Kidney epithelial cell (primary cell): Measurements from ENCODE around the gene REX1BD. TPM values are rescaled to one million over a fixed set of nuclear protein-coding genes. Genes with fewer than 3 reads are reported as not detected.
A peak's percentile ranks its signal among the peaks of the same experiment; 100 is the strongest.

Source experiments
- DNase-seq: peaks from one replicate; pipeline ENCODE4 v3.0.0-alpha.2; 2010; ENCODE audit warnings: low read depth
- H3K27me3 ChIP-seq: 2 replicates; pipeline ENCODE4 v1.6.0; 2011; ENCODE audit warnings: low read length; ENCODE audit not compliant: control insufficient read depth, insufficient read depth
- H3K36me3 ChIP-seq: 2 replicates; pipeline ENCODE4 v1.5.1; 2011; ENCODE audit warnings: low read length; ENCODE audit not compliant: control insufficient read depth, insufficient read depth
- H3K4me3 ChIP-seq: 2 replicates; pipeline ENCODE4 v1.5.1; 2011; ENCODE audit warnings: low read depth, mild to moderate bottlenecking, control low read depth, low read length
- total RNA-seq: library from RNA; depleted of rRNA; stranded (reverse); fragments of >200 nt; gene quantifications from 2 replicates; pipeline ENCODE4 v1.2.3, GENCODE V29; 2015
- TF ChIP-seq, protein P1 (sequence below): IDR thresholded peaks from 2 replicates; pipeline ENCODE4 v1.5.1; 2011; ENCODE audit warnings: mild to moderate bottlenecking, moderate library complexity, low read length, control low read depth, inconsistent platforms; ENCODE audit not compliant: insufficient read depth, poor library complexity, severe bottlenecking

Gene REX1BD
- total RNA-seq, 1 donor from 2014 or later, result 136 TPM

DNA sequence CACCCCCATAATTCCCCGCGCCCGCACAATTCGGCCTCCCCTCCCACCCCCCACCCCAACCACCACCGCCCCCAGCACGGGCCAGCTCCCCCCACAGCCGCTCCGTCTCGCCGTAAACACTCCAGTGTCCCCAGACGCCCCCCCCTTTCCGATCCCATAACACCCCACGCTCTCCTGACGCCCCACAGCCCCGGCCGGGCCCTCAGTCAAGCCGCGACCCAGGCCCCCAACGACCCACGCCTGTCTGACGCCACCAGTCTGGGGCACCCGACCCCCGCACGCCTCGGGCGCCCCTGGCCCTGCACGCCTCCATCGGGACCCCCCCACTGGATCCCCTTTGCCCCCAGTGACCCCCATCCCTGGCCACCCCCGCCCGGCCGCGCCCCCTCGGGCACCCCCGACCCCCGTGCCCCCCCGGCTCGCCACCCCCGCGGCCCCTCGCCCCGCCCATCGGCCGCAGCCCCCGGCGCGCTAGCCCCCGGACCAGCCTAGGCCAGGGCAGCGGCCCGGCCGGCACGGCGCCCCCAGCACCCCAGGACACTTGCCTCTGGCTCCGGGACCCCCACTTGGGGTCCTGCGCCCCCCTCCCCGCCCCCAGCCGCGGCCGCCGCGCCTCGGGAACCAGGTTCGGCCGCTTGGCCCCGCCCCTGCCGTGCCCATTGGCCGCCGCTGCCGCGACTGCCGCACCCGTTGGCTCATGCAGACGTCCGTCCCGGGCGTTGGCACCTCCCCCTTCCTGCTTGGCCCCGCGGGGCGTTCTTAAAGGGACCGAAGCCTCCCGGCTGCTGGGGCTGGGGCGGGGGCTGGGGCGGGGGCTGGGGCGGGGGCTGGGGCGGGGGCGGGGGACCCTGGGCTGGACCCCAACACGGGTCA lies 45.4 kb upstream of the REX1BD start, which contains the start of gene FKBP8:
Gene FKBP8, minus strand, starts transcription at position 633 of the 873 bp plus-strand sequence. CDS start 1,603 bp downstream, outside the sequence.
- TF ChIP-seq, protein P1, sequence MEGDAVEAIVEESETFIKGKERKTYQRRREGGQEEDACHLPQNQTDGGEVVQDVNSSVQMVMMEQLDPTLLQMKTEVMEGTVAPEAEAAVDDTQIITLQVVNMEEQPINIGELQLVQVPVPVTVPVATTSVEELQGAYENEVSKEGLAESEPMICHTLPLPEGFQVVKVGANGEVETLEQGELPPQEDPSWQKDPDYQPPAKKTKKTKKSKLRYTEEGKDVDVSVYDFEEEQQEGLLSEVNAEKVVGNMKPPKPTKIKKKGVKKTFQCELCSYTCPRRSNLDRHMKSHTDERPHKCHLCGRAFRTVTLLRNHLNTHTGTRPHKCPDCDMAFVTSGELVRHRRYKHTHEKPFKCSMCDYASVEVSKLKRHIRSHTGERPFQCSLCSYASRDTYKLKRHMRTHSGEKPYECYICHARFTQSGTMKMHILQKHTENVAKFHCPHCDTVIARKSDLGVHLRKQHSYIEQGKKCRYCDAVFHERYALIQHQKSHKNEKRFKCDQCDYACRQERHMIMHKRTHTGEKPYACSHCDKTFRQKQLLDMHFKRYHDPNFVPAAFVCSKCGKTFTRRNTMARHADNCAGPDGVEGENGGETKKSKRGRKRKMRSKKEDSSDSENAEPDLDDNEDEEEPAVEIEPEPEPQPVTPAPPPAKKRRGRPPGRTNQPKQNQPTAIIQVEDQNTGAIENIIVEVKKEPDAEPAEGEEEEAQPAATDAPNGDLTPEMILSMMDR, result no peak
- H3K4me3 ChIP-seq, result peak within 1 kb of the TSS; percentile 70
- peaks cover 4% of the 10 kb centered on the region for H3K36me3 ChIP-seq
- no peak for DNase-seq
- no peaks in the 10 kb centered on the region for H3K27me3 ChIP-seq

DNA sequence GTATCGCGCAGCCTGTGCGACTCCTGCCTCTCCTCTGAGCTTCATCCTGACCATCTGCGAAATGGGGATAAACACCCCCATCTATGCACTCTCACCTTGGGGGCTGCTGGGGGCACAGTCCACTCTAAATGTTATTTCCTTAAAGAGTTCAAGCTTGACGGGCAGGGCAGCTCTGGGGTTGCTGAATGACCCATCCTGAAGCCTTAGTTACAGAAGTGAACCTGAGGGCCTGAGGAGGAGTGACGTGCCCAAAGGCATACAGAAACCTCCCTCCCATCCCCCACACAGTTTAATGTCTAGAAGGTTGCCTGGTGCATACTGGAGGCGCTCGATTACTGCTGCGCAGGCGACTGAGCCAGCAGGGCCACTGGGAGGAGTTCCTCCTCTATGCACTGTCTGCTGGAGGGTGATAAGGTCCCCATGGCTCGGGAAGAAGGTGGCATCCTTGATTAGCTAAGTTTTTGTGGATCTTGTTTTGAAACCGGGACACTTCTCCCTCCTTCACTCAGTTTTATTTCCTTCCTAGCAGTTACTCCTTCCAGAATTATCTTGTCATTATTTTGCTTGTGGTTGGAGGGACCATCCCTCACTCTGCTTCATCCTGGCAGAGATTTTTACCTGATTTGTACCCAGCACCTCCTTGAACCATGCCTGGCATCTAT lies 44.7 kb upstream of the REX1BD start:
- H3K27me3 ChIP-seq, result no peaks in the 10 kb centered on the region
- TF ChIP-seq, protein P1, result no peak
- no peak for DNase-seq

DNA sequence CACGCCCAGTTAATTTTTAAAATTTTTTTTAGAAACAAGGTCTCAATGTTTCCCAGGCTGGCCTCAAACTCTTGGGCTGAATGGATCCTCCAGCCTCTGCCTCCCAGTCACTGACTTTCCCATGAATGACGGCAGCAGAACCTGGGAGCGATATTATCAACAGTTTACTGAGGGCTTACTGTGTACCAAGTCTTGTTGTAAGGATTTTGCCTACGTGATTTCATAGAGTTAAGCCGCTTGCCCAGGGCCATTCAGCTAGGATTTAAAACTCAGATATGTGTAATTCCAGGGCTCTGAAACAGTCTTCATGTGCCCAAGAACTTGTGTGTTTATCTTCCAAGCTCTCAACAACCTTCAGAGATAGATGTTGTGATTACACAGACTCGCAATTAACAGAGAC lies 37.0 kb upstream of the REX1BD start:
- Histone ChIP-seq H3K36me3 (no peaks in the 10 kb centered on the region), H3K4me3 (no peak overlapping the region), H3K27me3 (no peaks in the 10 kb centered on the region)
- no peak for DNase-seq
- TF ChIP-seq, protein P1, result no peak

More for the DNA sequence above, 44.7 kb upstream of the REX1BD start:
- Histone ChIP-seq H3K4me3 (peak overlapping the region; percentile 70), H3K36me3 (peaks cover 4% of the 10 kb centered on the region)

DNA sequence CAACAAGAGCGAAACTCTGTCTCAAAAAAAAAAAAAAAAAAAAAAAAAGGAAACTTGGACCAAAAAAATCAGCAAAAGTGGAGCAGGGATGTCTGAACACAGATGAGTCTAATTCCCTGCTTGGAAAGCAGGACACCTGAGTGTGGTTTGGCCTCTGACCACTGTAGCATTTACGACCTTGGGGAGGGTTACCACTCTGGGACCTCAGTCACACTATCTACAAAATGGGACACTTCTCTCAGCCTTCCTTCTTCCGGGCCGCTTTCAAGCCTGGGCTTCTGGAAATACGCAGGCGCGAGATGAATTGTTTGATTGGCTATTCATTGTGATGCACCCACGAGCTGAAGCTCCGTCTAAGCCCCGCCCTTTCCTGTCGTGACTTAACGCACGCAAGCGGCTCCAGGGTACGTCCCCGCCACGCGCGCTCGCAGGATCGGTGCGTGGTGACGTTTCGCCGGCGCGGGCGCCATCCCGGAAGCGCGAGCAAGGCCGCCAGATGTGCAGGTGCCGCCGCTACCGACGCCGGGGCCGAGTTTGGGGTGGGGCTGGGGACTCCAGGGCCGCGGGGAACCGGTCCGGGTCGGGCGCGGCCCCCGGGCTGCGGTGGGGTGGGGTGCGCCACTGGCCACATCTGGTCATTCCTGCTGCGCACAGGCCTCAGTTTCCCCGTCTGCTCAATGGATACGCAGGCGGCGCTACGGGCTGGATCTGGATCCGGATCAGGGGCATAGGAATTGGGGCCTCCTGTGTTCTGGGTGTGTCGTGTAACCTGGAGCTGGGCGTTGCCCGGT lies 31.0 kb upstream of the REX1BD start, which contains the start of gene KXD1:
Gene KXD1, plus strand, starts transcription at position 460 of the 791 bp plus-strand sequence. CDS start 4,187 bp downstream, outside the sequence.
- DNase-seq, result peak; percentile 98

DNA sequence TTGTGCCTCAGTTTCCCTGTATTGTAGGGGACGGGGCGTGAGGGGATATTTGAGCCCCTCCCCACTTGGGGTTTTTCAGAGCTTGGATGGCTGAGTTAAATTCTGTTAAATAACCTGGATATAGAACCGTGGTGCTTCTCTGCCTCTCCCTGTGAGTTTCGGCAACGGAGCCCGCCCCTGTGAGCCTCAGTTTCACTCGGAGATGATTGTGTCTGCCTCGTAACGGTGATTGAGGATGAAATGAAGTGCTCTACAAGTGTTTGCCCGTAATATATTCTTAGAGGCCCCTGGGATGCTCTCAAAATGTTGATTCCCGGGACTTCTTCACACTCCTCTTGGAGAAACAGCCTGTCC lies 30.4 kb upstream of the REX1BD start:
- H3K36me3 ChIP-seq, result peaks cover 2% of the 10 kb centered on the region
- DNase-seq, result no peak
- peak overlapping the region; percentile 85 for H3K4me3 ChIP-seq
- no peaks in the 10 kb centered on the region for H3K27me3 ChIP-seq
- TF ChIP-seq, protein P1, result no peak

More for the DNA sequence above, 31.0 kb upstream of the REX1BD start, which contains the start of gene KXD1:
- no peaks in the 10 kb centered on the region for H3K27me3 ChIP-seq
- TF ChIP-seq, protein P1, result no peak
- H3K36me3 ChIP-seq, result peaks cover under 1% of the 10 kb centered on the region
- peak within 1 kb of the TSS; percentile 85 for H3K4me3 ChIP-seq
